NCI-H1092 treated with DMSO at 0.1 percent for 48 hours (cell line): ENCODE measurements around the gene LRIT1.

Source experiments
- DNase-seq: peaks from one replicate; lab custom pipeline; 2025; lab: John Stamatoyannopoulos, UW

LRIT1 gene

DNA sequence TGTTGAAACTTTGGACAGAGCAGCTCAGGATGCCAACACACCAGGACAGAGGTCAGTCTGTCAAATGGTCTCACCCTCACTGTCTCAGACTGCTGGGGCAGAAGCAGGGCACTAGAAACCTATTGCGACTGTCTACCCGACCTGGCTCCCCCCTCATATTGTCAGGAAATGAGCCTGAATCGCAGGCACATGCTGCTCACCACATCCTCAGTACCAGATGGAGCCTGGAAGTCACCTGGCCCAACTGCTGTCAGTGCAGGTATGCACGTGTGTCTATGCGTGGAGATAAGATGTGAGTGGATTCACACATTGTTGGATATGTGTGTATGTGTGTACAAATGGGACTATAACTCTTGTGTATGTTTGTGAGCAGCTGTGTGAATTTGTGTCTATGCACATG is 50.2 kb downstream of the LRIT1 start:
- DNase-seq = no peak

DNA sequence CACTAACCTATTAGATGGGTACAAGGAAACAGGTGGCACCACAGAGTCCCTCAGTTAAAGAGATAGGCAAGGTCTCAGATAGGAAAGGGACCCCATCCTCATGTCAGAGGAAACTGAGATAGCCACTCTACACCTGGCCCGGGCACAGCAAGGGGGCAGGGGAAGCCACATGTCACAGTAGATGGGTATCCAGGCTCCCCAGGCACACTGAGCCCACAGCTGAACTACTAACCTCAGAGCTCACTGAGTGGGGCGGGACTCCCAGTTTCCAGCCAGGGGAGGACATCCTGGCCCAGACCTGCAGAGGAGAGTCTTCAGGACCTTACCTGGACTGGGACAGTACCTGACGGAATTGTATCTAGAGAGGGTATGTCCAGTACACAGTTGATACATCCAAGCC is 50.7 kb downstream of the LRIT1 start:
- DNase-seq = no peak

DNA sequence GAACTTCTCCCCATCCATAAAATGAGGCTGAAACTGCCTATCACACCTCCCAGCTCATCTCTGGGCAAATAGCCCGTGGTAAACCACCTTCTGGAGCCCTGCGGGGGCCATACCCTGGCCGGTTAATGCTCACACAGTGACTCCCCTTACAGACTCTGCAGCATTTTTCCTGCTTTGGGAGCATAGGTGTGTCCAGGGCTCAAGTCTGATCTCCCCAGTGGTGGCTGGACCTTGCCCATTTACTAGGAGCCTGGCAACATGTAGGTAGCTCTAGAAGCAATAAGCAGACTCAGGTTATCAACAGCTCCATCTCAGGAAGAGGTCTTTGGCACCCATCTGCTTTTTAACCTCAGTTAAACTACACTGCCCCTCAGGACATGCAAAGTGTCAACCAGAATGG is 52.5 kb downstream of the LRIT1 start:
- DNase-seq = no peak

DNA sequence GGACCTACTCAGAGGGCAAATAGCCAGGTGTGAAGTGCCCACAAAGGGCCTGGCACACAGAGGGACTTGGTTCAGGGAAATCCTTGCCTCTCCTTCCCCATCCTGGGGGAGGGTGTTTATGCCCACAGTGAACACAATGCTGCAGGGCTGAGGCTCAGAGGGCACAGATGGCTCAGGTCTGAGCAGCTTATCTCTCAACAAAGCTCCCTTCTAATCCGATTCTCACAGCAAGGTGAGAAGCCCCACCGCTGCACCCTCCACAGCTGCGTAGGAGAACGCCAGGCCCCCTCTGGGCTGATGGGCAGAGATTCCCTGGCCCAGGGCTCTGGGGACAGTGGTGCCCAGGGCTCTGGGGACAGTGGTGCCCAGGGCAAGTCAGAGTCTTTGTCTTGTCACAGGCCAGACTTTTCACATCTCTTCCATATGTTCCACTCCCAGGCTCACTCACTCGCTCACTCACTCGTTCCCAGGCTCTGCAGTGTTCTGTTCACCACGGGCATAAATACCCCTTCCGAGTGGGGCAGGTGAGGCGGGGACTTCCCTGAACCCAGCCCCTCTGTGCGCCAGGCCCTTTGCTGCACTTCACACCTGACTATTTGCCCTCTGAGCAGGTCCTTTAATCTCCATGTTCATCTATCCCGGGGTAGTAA is 55.7 kb downstream of the LRIT1 start:
- DNase-seq = no peak

DNA sequence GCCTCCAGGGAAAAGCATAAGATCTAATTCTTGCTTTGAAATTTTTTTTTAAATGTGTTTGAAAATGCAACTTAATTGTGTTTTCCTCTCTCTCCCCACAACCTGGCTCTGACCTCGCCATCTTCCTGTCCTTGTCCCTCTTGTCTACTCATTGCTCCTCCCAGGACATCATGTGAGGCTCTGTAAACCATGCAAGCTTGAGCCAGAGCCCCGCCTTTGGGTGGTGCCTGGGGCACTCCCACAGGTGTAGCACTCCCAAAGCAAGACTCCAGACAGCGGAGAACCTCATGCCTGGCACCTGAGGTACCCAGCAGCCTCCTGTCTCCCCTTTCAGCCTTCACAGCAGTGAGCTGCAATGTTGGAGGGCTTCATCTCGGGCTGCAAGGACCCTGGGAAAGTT is 56.8 kb downstream of the LRIT1 start:
- DNase-seq = no peak

DNA sequence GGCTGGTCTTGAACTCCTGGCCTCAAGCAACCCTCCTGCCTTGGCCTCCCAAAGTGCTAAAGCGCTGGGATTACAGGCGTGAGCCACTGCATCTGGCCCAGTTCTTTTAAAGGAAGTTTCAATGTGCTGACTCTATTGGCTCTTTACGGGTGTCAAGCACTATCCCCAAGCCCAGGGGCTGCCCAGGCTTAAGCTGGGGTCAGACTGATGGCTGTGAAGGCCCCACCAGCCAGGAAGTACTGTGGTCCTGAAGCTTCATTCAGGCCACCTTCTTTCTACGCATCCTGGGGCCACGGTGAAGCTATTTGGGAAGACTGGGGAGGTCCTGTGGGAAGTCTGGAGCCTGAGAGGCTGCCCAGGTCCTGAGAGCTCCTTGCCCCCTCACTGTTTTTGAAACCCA is 59.7 kb downstream of the LRIT1 start:
- DNase-seq = no peak
